ENCODE data around the gene KCNQ1OT1.

DNA sequence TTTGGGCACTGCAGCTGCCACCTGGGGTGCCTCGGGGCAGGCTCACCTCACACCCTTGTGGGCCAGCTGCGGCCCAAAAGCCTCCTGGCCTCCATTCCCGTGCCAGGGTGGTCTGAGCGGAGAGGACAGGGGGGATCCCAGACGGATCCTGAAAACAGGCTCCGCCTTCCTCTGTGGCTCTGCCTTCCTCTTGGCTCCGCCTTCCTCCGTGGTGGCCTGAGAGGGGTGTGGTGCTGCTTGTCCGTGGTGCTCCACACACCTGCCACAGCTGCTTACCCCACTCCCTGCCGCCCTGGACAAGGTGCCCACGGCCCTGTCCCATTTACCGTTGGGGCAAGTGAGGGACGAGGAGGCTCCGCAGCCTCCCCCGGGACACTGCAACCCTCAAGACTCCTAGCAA, 23.2 kb upstream of the KCNQ1OT1 start:
- TF ChIP-seq, protein P1, sequence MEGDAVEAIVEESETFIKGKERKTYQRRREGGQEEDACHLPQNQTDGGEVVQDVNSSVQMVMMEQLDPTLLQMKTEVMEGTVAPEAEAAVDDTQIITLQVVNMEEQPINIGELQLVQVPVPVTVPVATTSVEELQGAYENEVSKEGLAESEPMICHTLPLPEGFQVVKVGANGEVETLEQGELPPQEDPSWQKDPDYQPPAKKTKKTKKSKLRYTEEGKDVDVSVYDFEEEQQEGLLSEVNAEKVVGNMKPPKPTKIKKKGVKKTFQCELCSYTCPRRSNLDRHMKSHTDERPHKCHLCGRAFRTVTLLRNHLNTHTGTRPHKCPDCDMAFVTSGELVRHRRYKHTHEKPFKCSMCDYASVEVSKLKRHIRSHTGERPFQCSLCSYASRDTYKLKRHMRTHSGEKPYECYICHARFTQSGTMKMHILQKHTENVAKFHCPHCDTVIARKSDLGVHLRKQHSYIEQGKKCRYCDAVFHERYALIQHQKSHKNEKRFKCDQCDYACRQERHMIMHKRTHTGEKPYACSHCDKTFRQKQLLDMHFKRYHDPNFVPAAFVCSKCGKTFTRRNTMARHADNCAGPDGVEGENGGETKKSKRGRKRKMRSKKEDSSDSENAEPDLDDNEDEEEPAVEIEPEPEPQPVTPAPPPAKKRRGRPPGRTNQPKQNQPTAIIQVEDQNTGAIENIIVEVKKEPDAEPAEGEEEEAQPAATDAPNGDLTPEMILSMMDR (IDR thresholded peaks at IDR 0.05): no peak
- TF ChIP-seq POLR2A (IDR thresholded peaks at IDR 0.05; ENCODE audit: low read depth) (no peak), EP300 (IDR thresholded peaks at IDR 0.05) (no peak)
